RWPE2 (cell line): ENCODE measurements around the gene CAP1.
A peak's percentile ranks its signal among the peaks of the same experiment; 100 is the strongest.

ENCODE experiments used
- ATAC-seq: fragments of 200-7000 bp; cut with Tn5 transposase; 3 replicates; pipeline ENCODE4 v1.9.1; 2021; ENCODE audit warnings: low read depth
- DNase-seq: peaks from one replicate; pipeline ENCODE4 v3.0.0-alpha.2; 2020; ENCODE audit warnings: low spot score
- H3K27ac ChIP-seq: fragments of 450-650 bp; 2 replicates; pipeline ENCODE4 v1.5.1; 2017; ENCODE audit warnings: mild to moderate bottlenecking; ENCODE audit not compliant: poor library complexity, severe bottlenecking
- H3K27me3 ChIP-seq: fragments of 250-450 bp; sonication (Bioruptor Pico); 2 replicates; pipeline ENCODE4 v1.5.1; 2021; ENCODE audit warnings: mild to moderate bottlenecking, moderate library complexity; ENCODE audit not compliant: insufficient read depth, poor library complexity, severe bottlenecking
- H3K36me3 ChIP-seq: fragments of 250-450 bp; sonication (Bioruptor Pico); 2 replicates; pipeline ENCODE4 v1.5.1; 2020; ENCODE audit warnings: low read depth, mild to moderate bottlenecking, moderate library complexity
- H3K4me1 ChIP-seq: fragments of 250-450 bp; sonication (Bioruptor Pico); 2 replicates; pipeline ENCODE4 v1.5.1; 2021; ENCODE audit warnings: mild to moderate bottlenecking, moderate library complexity; ENCODE audit not compliant: insufficient read depth, poor library complexity, severe bottlenecking
- H3K4me3 ChIP-seq: fragments of 250-450 bp; sonication (Bioruptor Pico); 2 replicates; pipeline ENCODE4 v1.5.1; 2021; ENCODE audit warnings: mild to moderate bottlenecking, moderate library complexity; ENCODE audit not compliant: severe bottlenecking
- H3K9me3 ChIP-seq: fragments of 250-450 bp; sonication (Bioruptor Pico); 2 replicates; pipeline ENCODE4 v1.5.1; 2021; ENCODE audit warnings: mild to moderate bottlenecking, moderate library complexity; ENCODE audit not compliant: severe bottlenecking
- TF ChIP-seq, protein P1 (sequence below): fragments of 450-650 bp; IDR thresholded peaks from one replicate; pipeline ENCODE4 v1.5.1; 2017; ENCODE audit warnings: mild to moderate bottlenecking, moderate library complexity; ENCODE audit not compliant: poor library complexity, severe bottlenecking

Gene CAP1, protein sequence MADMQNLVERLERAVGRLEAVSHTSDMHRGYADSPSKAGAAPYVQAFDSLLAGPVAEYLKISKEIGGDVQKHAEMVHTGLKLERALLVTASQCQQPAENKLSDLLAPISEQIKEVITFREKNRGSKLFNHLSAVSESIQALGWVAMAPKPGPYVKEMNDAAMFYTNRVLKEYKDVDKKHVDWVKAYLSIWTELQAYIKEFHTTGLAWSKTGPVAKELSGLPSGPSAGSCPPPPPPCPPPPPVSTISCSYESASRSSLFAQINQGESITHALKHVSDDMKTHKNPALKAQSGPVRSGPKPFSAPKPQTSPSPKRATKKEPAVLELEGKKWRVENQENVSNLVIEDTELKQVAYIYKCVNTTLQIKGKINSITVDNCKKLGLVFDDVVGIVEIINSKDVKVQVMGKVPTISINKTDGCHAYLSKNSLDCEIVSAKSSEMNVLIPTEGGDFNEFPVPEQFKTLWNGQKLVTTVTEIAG

DNA sequence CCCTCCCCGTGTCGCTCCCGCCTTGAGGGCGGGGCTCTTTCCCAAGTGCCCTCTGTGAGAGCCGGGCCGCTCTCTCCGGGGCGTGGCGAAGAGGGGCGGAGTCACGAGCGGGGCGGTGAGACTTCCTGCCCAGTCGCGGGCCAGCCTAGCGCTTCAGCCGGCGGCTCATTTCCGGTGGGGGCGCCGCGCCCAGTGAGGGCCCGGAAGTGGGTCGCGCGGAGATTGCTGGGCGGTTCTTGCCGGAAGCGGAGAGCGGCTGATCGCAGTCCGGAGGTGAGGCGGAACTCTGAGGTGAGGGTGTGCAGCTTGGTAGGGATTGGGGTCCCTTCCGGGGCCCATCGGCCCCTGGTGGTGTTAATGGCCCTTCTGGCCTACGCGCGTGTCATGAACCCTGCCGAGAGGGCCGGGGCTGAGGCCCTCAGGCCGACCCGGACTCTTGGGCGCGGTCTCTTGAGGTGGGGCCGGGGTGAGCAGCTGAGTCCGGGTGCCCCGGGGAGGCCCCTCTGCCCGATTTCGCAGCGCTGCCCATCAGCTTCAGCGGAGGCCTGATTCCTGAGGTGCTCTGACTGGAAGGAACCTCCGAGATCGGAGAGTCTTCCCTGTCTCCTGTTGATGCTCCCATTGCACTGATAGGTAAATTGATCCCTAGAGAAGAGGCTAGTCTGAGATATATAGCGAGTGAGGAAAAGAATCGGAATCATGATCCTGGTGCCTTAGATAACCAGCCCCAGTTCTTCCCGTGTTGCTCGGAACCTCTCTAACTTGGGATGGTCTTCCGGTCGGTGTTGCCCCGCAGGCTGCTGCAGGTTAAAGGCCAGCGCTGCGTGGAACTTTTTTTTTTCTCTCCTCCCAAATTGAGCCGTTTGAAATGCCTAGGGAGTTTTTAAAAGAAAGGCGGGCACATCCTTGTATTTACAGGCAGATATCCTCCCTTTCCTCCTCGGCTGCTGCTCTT lies at the start of gene CAP1:
CAP1 (plus strand) TSS at position 219 of the 955 bp plus-strand sequence. CDS start 18,618 bp downstream, outside the sequence.
- peaks cover 41% of the 10 kb centered on the region for H3K36me3 ChIP-seq
- no peaks in the 10 kb centered on the region for H3K27me3 ChIP-seq
- DNase-seq: peak; percentile 97
- peak within 1 kb of the TSS; percentile 92 for H3K27ac ChIP-seq
- H3K4me1 ChIP-seq: peaks cover 26% of the 10 kb centered on the region
- H3K9me3 ChIP-seq: no peaks in the 10 kb centered on the region
- TF ChIP-seq, protein P1, sequence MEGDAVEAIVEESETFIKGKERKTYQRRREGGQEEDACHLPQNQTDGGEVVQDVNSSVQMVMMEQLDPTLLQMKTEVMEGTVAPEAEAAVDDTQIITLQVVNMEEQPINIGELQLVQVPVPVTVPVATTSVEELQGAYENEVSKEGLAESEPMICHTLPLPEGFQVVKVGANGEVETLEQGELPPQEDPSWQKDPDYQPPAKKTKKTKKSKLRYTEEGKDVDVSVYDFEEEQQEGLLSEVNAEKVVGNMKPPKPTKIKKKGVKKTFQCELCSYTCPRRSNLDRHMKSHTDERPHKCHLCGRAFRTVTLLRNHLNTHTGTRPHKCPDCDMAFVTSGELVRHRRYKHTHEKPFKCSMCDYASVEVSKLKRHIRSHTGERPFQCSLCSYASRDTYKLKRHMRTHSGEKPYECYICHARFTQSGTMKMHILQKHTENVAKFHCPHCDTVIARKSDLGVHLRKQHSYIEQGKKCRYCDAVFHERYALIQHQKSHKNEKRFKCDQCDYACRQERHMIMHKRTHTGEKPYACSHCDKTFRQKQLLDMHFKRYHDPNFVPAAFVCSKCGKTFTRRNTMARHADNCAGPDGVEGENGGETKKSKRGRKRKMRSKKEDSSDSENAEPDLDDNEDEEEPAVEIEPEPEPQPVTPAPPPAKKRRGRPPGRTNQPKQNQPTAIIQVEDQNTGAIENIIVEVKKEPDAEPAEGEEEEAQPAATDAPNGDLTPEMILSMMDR: no peak
- peak; percentile 82 for ATAC-seq
- peak within 1 kb of the TSS; percentile 76 for H3K4me3 ChIP-seq

DNA sequence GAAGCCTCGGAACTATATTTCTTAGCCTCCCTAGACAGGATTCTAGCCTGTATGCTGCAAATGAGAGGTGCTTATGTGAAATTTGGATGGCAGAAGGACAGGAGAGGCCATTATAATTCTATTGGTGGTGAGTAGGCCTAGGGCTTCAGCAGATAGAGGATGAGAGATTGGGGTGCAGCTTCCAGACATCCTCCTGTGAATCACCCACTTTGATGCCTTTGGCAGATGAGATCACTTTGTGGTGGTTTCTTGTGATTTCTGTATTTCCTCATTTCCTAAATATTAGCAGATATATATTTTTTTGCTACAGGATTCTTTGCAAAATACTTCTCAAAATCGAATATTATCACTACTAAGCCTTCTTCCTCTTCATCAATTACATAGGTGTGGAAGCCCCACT lies 48.3 kb upstream of the CAP1 start:
- 0 out of 3 replicates have a peak, but pooled peaks have one; percentile 40 for ATAC-seq
- Histone ChIP-seq H3K27me3 (no peaks in the 10 kb centered on the region), H3K4me3 (no peak overlapping the region), H3K9me3 (no peaks in the 10 kb centered on the region), H3K4me1 (peaks cover 21% of the 10 kb centered on the region), H3K36me3 (no peaks in the 10 kb centered on the region), H3K27ac (peak overlapping the region; percentile 53)
- TF ChIP-seq, protein P1: no peak
- no peak for DNase-seq

DNA sequence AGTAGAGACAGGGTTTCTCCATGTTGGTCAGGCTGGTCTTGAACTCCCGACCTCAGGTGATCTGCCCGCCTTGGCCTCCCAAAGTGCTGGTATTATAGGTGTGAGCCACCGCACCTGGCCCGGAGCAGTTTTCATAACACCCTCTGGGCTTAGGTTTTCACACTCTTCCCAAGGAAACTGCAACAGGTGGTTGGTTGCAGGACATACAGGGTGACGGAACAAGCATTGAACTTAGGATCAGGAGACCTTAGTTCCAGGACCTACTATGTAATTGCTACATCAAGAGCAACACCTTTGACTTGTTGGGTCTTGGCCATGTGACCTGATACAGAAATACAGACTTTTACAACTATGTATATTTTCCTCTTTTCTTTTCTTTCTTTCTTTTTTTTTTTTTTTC lies 47.6 kb upstream of the CAP1 start:
- Histone ChIP-seq H3K9me3 (no peaks in the 10 kb centered on the region), H3K4me3 (no peak overlapping the region), H3K4me1 (peaks cover 21% of the 10 kb centered on the region), H3K27ac (peak overlapping the region; percentile 53), H3K27me3 (no peaks in the 10 kb centered on the region), H3K36me3 (no peaks in the 10 kb centered on the region)
- TF ChIP-seq, protein P1: no peak
- ATAC-seq (no peak), DNase-seq (no peak)

DNA sequence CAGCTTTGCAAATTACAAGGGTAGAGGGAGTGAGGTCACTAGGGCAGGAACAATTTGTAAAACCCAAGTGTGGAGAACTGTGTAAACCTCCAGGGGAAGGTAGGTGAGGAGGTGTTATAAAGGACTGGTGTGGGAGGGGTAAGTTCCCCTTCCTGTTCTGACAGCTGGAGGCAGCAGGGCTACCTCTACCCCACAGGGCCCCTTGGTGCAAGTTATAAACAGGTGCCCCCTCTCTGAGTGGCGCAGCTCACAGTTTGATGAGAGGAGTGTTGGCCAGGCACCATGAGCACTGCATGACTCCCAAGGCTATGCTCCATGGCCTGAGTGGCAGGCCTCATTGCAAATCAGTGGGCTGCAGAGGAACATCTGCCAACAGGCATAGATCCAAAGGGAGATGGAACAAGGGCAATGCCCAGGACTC lies 44.5 kb upstream of the CAP1 start:
- Histone ChIP-seq H3K4me1 (peaks cover 3% of the 10 kb centered on the region), H3K36me3 (no peaks in the 10 kb centered on the region), H3K9me3 (no peaks in the 10 kb centered on the region), H3K27ac (no peak overlapping the region), H3K4me3 (no peak overlapping the region), H3K27me3 (no peaks in the 10 kb centered on the region)
- DNase-seq (no peak), ATAC-seq (no peak)
- TF ChIP-seq, protein P1: no peak
